Measurements from ENCODE around the gene TNNI2. TPM values are rescaled to one million over a fixed set of nuclear protein-coding genes. Genes with fewer than 3 reads are reported as not detected.

Gene TNNI2
- total RNA-seq, 1 experiment from 2014 or later: not detected

GRCh38 chr11:1827095-1827813, 11.5 kb upstream of the TNNI2 start:
- ChIA-PET POLR2A (ENCODE audit: low non-redundant PET) (no interaction called here), CTCF (no interaction called here)
- no peak for TF ChIP-seq EZH2 (IDR thresholded peaks at IDR 0.05; ENCODE audit: borderline replicate concordance, low read depth, low read length, poor library complexity, severe bottlenecking)
- no peak for TF ChIP-seq CTCF (conservative IDR thresholded peaks at IDR 0.05; ENCODE audit: low read depth, low read length)
- H3K27ac ChIP-seq (ENCODE audit: low read depth, low read length, poor library complexity, severe bottlenecking): no peak overlapping the region
- BruUV-seq (replicated peaks): no TSS peak
- peak; percentile 60 for DNase-seq (ENCODE audit: low spot score)
- H3K27me3 ChIP-seq (replicated peaks; ENCODE audit: insufficient read depth, low read depth, low read length, poor library complexity): peaks cover 20% of the 10 kb centered on the region
- no peaks in the 10 kb centered on the region for H3K9me3 ChIP-seq (ENCODE audit: low read depth, low read length, poor library complexity, severe bottlenecking)
- intact Hi-C loops (cut with micrococcal nuclease; ENCODE audit: unreplicated experiment): no loop called here
- H3K4me1 ChIP-seq (ENCODE audit: insufficient read depth, low read length, poor library complexity, severe bottlenecking): no peaks in the 10 kb centered on the region
- H3K36me3 ChIP-seq (ENCODE audit: insufficient read depth, low read length, poor library complexity, severe bottlenecking): no peaks in the 10 kb centered on the region
- no peak overlapping the region for H3K4me3 ChIP-seq (ENCODE audit: low read depth, low read length, poor library complexity, severe bottlenecking)

- intact Hi-C loops (cut with micrococcal nuclease; ENCODE audit: unreplicated experiment): no loop called here
These were observed 10.8 kb upstream of the TNNI2 start for GRCh38 chr11:1827931-1828330.

GRCh38 chr11:1828542-1828941, 10.2 kb upstream of the TNNI2 start:
- intact Hi-C loops (cut with micrococcal nuclease; ENCODE audit: unreplicated experiment): no loop called here
- Histone ChIP-seq H3K36me3 (ENCODE audit: insufficient read depth, low read length, poor library complexity, severe bottlenecking) (no peaks in the 10 kb centered on the region), H3K4me1 (ENCODE audit: insufficient read depth, low read length, poor library complexity, severe bottlenecking) (no peaks in the 10 kb centered on the region), H3K9me3 (ENCODE audit: low read depth, low read length, poor library complexity, severe bottlenecking) (no peaks in the 10 kb centered on the region), H3K4me3 (ENCODE audit: low read depth, low read length, poor library complexity, severe bottlenecking) (no peak overlapping the region), H3K27ac (ENCODE audit: low read depth, low read length, poor library complexity, severe bottlenecking) (no peak overlapping the region), H3K27me3 (replicated peaks; ENCODE audit: insufficient read depth, low read depth, low read length, poor library complexity) (peaks cover 20% of the 10 kb centered on the region)
- DNase-seq (ENCODE audit: low spot score): no peak
- CTCF ChIA-PET: interaction anchor here (0.6 to 1.1 kb wide), 2 partner anchors 11 to 176 kb away, joined by 3 to 5 read pairs; no protein-coding TSS in a partner anchor
- POLR2A ChIA-PET (ENCODE audit: low non-redundant PET): no interaction called here
- TF ChIP-seq EZH2 (IDR thresholded peaks at IDR 0.05; ENCODE audit: borderline replicate concordance, low read depth, low read length, poor library complexity, severe bottlenecking) (no peak), CTCF (conservative IDR thresholded peaks at IDR 0.05; ENCODE audit: low read depth, low read length) (no peak)
- no TSS peak for BruUV-seq (replicated peaks)

More at GRCh38 chr11:1827931-1828330, 10.8 kb upstream of the TNNI2 start:
- no peak for DNase-seq (ENCODE audit: low spot score)
- ChIA-PET POLR2A (ENCODE audit: low non-redundant PET) (no interaction called here), CTCF (interaction anchor here (1.1 kb wide), 1 partner anchor 175 kb away, joined by 3 read pairs; no protein-coding TSS in a partner anchor)
- BruUV-seq (replicated peaks): no TSS peak
- no peak overlapping the region for H3K4me3 ChIP-seq (ENCODE audit: low read depth, low read length, poor library complexity, severe bottlenecking)
- TF ChIP-seq CTCF (conservative IDR thresholded peaks at IDR 0.05; ENCODE audit: low read depth, low read length) (no peak), EZH2 (IDR thresholded peaks at IDR 0.05; ENCODE audit: borderline replicate concordance, low read depth, low read length, poor library complexity, severe bottlenecking) (no peak)
- H3K27me3 ChIP-seq (replicated peaks; ENCODE audit: insufficient read depth, low read depth, low read length, poor library complexity): peaks cover 20% of the 10 kb centered on the region
- H3K36me3 ChIP-seq (ENCODE audit: insufficient read depth, low read length, poor library complexity, severe bottlenecking): no peaks in the 10 kb centered on the region
- H3K27ac ChIP-seq (ENCODE audit: low read depth, low read length, poor library complexity, severe bottlenecking): no peak overlapping the region
- H3K4me1 ChIP-seq (ENCODE audit: insufficient read depth, low read length, poor library complexity, severe bottlenecking): no peaks in the 10 kb centered on the region
- H3K9me3 ChIP-seq (ENCODE audit: low read depth, low read length, poor library complexity, severe bottlenecking): no peaks in the 10 kb centered on the region

All from A673 (cell line).